Activated CD4-positive, CD25-positive, alpha-beta regulatory T cell (primary cell): ENCODE measurements around the gene ADARB1.
A peak's percentile ranks its signal among the peaks of the same experiment; 100 is the strongest.
"Not testable (repeated sequence)": the region's sequence is repeated elsewhere in the genome, so short reads cannot be mapped to it uniquely, and the experiment has no call there.

Source experiments
- DNase-seq, 4 experiments: peaks; one replicate each; lab custom pipeline; 2025; lab: John Stamatoyannopoulos, UW

ADARB1 gene

GRCh38 chr21:45134279-45135076, 60.1 kb downstream of the ADARB1 start:
- no peak for DNase-seq

DNA sequence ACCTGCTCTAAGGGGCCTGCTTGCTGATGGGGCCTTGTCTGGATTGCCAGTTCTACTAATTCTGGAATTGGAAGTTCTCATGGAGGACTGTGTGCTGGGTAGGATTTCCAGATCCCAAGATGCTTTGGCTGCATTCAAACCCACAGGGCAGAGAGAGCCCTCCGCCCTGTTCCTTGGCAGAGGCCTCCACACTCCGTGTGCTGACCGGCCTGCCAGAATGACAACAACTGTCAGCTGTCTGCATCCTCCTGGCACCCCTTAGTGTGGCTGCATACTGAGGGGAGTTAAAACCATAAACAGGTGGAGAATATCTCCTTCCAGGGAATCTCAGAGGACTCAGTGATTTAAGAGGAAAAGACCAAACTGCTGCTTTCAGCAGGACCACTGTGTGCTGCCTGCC, 60.7 kb downstream of the ADARB1 start:
- no peak for DNase-seq

- no peak for DNase-seq
These were observed 61.5 kb downstream of the ADARB1 start for GRCh38 chr21:45135868-45136267.

GRCh38 chr21:45136500-45136899, 62.1 kb downstream of the ADARB1 start:
- DNase-seq: no peak

- peak in 3 of 4 experiments; percentile 33 to 45 (median 42) for DNase-seq
These were observed 62.7 kb downstream of the ADARB1 start for GRCh38 chr21:45136927-45137611.

DNA sequence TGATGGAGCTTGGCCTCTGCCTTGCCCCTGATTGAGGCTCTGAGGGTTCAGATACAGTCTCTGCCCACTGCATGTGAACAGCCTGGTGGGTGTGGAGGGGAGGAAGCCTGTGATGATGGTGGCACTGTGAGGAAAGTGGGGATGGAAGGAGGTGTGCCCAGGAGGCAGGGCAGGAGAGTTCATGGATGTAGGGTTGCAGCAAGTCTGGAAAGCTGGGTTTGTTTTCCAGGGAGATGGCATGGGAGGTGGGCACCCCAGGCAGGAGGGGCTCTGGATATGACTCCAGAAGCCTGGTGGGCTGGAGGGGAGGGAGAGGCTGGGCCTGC, 63.2 kb downstream of the ADARB1 start:
- DNase-seq: no peak

- DNase-seq: peak; percentile 47 to 66 (median 61)
These were observed 64.0 kb downstream of the ADARB1 start for GRCh38 chr21:45138199-45139002.

DNA sequence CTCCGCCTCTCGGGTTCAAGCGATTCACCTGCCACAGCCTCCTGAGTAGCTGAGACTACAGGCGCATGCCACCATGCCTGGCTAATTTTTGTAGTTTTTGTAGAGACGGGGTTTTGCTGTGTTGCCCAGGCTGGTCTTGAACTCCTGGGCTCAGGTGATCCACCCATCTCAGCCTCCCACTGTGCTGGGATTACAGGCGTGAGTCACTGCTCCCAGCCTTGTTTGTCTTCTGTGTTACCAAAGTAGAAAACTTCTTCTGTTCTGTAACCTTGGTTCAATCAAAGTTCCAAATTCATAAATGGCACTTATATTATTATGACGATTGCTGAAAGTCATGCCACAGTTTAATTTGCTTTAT, 64.6 kb downstream of the ADARB1 start:
- DNase-seq: not testable (repeated sequence)

DNA sequence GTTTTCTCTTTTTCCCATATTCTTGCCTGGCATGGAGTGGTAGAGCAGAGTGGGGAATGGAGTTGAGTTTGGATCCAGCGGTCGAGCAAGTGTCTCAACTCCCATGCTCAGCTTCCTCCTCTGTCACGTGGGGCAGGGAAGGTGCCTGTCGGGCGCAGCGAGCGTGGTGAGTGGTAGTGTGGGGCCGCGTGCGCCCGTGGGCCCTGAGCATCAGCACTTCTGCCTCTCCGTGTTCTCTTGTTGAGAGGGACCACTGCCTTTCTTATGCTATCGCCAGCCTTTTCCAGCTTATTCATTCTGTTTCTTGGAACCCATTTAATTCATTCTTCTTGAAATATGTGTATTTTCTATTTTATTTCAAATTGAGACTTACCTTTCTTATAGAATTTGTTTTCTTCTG, 65.1 kb downstream of the ADARB1 start:
- no peak for DNase-seq

DNA sequence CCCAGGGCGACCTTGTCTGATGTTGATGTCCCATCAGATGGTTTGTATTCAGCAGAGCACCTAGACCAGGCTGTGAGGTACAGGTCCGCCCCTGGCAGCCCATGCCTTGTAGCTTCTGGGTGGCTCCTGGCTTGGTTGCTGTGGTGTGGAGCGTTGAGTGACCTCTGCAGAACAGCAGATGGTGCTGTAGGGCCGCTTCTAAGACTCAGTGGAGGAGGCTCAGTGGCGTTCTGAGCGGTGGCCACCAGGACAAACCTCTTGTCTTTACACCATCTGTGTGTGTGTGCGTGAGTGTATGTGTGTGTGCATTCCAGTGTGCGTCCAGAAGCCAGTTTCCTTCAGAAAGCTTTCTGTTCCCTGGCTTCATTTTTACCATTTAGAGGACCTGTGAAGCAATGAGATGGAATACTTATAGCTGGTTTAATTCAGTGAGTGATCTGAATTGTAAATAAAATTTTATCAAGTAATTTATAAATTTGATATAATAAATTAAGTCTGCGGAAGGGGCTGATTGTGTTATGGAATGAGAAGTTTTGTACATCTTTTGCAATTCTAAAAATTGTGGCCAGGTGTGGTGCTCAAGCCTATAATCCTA, 66.1 kb downstream of the ADARB1 start:
- peak in 2 of 4 experiments; percentile 11 to 19 for DNase-seq

DNA sequence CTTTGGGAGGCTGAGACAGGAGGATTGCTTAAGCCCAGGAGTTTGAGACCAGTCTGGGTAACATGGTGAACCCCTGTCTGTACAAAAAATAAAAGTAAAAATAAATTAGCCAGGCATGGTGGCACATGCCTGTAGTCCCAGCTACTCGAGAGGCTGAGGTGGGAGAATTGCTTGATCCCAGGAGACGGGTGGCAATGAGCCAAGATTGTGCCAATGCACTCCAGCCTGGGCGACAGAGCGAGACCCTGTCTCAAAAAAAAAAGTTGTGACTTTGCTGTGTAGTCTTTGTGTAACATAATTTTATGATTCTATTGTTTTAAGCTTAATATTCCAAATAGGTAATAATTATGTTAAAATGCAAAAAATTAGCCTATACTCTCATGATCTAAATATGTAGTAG, 66.6 kb downstream of the ADARB1 start:
- not testable (repeated sequence) for DNase-seq

DNA sequence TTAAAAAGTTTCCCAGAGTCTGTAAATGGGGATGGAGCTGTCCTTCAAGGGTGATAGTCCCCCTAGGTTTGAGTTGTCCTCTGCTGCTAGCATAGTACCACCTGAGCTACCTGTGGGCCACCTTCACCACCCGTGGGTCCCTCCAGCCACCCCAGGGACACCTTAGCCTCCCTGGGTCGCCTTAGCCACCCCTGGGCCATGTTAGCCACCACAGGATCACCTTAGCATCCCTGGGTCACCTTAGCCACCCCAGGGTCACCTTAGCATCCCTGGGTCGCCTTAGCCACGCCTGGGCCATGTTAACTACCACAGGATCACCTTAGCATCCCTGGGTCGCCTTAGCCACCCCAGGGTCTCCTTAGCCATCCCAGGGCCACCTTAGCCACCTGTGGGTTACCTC, 67.1 kb downstream of the ADARB1 start:
- DNase-seq: no peak

DNA sequence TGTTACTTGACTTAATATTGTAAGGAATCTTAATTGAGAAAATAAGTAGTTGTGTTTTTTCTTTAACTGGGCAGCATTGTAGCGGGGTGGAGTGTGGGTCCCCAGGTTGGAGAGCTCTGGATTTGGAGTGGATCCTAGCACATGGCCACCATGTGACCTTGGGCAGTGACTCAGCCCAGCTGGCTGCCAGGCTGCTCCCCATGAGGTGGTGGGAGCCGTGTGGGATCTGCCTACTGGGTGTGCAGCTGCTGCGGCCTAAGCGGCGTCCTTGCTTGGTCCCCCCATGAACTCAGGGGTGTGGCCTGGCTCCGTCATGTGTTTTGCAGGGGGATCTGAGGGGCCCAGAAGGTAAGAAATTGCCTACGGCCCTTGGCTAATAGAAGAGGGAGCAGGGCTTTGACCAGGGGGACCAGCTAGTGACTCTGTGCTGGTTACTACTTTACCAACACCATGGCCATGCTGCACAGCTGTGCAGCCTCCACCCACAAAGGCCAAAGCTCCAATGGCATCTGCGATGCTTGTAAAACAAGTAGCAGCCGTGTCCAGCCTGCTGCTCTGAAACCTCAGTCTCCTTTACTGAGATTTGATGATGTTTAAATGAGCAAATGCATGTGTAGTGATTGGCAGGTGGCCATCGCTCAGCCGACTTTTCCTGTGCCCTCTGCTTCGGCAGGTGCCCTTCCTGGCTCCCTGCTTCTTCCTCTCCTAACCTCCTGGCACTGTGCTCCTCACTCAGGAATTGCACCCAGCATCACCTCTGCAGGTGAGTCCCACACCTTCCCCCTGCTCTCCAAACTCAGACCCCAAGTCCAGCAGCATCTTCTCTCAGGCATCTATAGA, 68.3 kb downstream of the ADARB1 start:
- no peak for DNase-seq

DNA sequence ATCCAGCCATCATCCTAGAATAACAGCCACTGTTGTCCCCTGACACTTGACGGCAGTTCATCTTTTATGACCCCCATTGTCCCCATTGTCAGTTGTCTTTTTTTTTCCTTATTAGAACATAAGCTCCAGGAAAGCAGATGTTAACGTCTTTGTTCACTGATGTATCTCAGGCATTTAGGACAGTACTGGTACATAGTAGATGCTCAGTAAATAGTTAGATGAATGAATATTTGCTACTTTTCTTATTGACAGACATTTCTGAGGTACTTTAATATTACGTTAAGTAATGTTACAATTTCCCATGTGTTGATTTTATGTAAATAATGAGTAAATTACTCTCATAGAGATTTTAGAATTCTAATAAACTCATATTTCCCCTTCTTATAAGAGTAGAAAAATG, 69.5 kb downstream of the ADARB1 start:
- DNase-seq: no peak

DNA sequence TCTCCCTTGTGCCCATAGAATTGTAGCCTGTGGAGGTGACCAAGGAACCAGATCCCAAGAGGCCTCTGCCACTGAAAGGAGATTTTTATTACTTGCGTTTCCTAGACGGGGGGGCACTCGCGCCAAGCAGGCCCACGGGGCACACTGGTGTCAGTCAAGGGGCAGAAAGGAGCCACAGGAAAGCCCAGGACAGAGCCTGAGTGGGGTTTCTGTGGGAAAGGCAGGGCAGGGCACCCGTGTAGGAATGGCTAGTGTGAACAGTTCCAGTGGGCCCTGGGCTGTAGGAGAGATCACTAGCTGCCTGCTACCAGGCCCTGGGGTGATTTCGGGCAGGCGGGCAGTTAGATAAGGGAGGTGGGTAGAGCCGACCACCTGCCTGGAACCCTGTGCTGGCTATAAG, 70.8 kb downstream of the ADARB1 start:
- no peak for DNase-seq

GRCh38 chr21:45145846-45146245, 71.5 kb downstream of the ADARB1 start:
- not testable (repeated sequence) for DNase-seq

GRCh38 chr21:45146306-45146705, 71.9 kb downstream of the ADARB1 start:
- DNase-seq: no peak

- no peak for DNase-seq
These were observed 72.4 kb downstream of the ADARB1 start for GRCh38 chr21:45146801-45147200.

GRCh38 chr21:45147473-45148315, 73.3 kb downstream of the ADARB1 start:
- no peak for DNase-seq

DNA sequence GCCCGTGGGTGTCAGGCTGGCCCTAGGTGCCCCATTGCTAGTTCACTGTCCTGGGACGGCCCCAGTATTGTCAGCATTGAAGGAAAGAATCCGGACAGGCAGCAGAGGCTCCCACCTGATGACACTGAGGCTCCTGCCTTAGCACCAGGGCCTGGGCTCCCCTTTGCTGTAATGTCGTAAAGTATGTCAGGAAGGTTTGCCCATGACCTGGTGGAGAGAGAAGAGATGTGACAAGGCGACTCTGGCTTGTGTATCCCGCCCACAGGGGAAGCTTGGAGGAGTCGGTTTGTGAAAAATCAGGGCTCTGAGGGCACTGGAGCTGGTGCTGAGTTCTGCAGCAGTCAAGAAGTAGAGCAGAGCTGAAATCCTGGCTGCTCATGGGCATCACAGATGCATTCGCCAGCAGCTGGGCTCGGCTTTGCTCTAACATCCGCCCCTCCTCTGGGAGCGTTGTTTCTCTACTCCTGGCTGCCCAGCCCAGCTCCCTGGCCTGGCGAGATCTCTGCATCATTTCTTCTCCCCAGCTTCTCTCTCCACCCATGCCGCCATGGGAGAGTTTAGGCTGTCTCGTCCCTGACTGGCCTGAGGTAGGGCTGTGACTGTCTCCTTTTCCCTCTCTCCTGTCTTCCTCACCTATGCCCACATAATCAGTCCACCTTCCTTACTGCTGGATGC, 74.1 kb downstream of the ADARB1 start:
- no peak for DNase-seq
